NCI-H1092 (cell line): ENCODE results near the gene KCTD6.
A peak's percentile ranks its signal among the peaks of the same experiment; 100 is the strongest.

ENCODE experiments used
- DNase-seq: peaks from one replicate; lab custom pipeline; 2025; lab: John Stamatoyannopoulos, UW

Gene KCTD6

DNA sequence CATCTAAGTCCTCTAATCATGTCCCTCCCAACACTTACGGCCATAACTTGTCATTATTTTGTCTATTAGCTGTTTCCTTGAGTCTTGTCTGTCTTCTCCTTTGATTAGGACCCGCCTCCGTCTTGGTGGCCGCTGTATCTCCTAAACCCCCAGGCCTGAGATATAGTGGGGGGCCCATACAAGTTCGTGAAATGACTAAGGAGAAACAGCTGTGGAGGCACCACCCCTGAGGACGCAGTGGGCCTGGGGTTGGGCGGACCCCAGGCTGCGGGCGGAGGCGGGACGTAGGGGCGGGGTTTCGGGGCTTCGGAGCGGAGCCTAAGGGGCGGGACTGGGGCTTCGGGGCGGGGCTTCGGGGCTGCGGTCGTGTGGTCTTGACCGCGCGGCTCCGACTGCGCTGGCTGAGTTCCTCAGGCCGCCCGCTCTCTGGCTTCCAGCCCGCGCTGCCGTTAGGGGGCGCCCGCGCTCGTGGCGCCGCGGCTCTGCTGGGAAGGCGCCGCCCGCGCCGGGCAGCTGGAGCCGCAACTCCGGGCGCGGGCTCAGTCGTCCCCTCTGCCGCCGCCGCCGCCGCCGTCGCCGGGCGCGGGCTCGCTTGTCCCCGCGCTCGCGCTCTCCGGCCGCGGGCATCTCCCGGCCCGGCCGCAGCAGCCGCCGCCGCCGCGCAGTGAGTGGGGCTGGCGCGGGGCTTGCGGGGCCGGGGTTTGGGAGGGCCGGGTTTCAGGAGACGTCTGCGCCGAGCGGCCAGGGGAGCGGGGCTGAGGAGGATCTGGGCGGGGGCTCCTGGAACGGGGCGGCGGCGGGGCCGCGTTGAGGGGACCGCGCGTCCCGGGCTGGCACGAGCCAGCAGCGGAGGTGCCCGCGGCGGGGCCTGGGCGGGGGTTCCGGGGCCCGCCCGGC, at the start of gene KCTD6:
TSS of gene KCTD6 (plus strand) at position 591 of the 897 bp plus-strand sequence. CDS start 6,660 bp downstream, outside the sequence.
- peak; percentile 71 for DNase-seq

DNA sequence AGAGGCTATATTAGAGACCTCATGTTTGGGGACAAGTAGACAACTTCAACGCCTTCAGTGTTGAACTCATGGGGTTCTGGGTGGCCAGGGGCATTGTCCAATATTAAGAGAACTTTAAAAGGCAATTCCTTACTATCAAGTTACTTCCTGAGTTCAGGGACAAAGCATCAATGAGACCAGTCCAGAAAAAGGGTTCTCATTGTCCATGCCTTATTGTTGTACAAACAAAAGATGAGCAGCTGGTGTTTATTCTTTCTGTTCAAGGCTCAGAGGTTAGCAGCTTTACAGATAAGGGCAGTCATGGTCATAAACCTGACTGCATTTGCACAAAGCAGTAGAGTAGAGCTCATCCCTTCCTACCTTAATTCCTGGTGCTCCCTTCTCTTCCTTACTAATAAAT, 39.7 kb upstream of the KCTD6 start:
- peak; percentile 20 for DNase-seq

DNA sequence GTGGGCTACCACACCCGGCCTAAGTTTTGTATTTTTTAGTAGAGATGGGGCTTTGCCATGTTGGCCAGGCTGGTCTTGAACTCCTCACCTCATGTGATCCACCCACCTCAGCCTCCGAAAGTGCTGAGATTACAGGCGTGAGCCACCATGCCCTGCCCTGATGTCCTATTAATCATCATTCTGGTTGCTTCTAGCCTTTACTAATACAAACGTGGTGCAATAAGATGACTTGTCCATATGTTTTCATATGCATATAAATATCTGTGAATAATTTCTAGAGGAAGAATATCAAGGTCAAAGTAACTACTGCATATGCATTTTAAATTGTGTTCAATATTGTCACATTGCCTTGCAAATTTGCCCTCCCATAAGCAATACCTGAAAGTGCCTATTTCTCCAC, 32.7 kb upstream of the KCTD6 start:
- no peak for DNase-seq

DNA sequence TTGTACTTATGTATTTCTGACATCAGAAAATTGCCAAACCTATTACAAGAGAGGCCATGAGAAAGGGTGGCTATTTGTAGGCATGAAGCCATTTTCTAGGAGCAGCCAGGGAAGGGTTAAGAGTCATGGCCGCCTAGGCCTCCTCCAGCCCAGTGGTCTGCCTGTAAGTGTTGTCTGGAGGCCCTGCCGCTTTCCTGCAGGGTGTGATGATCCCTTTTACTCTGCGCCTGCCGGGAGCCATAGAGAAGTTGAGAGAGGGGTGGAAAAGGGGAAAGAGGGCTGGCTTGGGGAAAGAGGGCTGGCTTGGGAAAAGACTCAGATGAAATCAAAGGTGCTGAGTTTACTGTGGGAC, 29.1 kb upstream of the KCTD6 start:
- DNase-seq, result no peak

DNA sequence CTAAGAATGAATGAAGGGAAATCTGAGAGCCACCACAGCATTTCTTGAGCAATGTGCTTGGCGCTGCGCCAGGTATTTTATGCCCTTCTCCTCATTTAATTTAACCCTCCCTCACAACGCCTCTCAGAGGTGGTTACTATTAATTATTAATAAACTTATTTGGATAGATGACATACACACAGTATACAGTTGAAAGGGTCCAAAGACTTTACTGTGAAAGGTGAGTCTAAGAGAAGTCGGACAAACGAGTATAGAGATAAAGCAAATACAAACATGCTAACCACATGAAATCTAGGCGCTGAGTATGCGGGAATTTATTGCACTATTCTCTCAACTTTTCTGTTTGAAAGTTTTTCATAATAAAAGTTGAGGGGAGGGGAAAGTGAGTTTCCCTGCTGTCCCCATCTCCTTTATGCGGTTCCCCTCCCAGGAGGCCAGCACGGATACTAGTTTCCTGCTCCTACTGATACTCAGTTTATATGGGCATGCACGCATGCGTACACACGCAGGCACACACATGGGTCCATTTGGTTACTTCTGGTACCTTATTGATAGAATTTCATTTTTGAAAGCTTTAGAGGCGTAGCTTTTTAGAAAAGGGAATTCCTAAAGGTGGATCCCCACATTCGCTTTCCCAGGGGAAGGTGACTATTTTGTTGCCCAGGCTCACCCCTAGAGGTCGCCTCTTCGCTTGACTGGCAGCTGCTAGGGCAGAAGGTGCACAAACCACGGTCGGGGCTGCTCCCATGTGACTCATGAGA, 28.5 kb upstream of the KCTD6 start:
- DNase-seq, result peak; percentile 9

DNA sequence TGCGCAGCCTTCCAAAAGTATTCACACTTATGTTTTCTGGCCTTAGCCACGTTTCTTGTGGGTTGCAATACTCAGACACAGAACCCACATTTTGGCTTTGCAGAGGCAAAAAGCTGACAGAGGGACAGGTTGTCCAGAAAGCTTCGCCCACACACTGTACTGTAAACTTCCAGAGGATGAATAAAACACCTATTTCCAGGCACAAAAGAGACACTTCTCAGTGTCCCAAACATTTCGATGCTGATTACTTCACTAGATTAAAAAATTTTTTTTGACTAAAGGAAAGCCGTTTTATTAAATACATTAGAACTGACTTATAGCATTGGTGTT, 28.0 kb upstream of the KCTD6 start:
- DNase-seq, result no peak

DNA sequence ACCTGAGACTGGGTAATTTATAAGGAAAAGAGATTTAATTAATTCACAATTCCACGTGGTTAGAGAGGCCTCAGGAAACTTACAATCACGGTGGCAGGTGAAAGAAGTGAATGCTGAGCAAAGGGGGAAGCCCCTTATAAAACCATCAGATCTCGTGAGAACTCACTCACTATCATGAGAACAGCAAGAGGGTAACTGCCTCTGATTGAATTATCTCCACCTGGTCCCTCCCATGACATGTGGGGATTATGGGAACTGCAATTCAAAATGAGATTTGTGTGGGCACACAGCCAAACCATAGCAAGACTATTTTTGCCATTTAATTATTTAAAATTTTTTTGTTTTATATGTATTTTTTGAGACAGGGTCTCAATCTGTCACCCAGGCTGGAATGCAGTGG, 27.0 kb upstream of the KCTD6 start:
- no peak for DNase-seq

DNA sequence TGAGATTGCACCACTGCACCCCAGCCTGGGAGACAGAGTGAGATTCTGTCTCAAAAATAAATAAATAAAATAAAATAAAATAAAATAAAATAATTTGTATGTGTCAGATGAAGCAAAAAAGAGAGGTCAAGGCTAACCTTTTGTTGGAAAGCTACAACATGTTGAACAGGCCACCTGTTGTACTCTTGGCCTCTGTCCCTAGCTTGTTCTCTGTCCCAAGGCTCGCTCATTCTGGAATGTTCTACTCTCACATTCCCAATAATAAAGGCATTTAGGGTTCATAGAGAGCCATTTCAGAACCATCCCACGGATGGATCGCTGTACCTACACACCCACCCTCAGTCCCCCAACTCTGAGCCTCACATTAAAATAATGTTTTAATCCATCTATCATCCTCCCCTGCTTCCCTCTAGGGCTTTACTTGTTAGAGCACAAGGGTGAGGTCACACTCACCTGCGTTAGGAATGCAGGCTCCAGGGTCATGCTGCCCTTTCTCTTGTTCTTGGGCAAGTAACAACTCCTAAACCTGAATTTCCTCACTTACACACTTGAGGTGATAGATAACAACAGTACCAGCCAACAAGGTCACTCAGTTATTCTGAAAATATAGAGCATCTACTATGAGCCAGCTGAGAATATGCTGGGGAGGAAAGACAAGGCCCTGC, 24.9 kb upstream of the KCTD6 start:
- DNase-seq, result no peak

DNA sequence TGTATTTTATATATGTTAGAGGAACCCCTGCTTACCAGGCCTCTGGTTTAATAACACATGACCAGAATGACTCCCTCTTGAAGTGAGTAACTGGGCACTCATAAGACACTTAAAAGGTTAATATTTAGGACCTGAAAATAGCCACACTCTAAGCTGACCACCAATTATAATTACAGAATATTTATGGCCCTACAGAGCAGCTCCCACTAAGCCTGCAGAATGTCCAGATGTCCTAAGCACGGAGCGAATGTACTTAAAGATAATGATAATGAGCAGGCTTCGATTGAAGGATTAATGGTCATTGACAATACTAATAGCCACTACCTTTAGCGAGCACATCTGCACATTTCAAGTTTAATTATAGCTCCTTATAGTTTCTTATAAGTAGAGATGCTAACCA, 22.8 kb upstream of the KCTD6 start:
- DNase-seq, result no peak

DNA sequence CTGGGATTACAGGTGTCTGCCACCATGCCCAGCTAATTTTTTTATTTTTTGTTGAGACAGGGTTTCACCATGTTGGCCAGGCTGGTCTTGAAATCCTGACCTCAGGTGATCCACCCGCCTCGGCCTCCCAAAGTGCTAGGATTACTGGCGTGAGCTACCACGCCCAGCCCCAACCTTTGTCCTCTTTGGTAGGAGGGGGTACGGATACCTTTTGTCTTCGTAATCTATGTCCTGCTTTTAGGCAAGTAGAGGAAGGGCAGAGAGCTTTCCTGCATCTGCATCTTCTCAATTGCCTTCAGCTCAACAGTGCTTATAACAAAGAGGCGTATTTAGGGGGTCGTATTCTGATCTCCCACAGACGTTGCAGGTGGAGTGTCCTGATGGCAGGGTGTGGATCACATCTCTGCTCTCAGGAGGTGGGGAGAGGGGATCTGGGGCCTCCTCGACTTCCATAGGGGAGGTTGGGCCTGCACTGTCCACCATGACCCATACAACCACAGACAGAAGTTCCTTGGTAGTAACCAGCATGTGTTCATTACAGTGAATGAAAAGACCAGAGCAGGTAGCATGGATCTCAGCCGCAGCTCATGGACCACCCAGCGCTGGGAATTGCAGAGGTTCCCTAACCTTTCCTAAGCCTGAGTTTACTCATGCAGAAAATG, 21.4 kb upstream of the KCTD6 start:
- no peak for DNase-seq

DNA sequence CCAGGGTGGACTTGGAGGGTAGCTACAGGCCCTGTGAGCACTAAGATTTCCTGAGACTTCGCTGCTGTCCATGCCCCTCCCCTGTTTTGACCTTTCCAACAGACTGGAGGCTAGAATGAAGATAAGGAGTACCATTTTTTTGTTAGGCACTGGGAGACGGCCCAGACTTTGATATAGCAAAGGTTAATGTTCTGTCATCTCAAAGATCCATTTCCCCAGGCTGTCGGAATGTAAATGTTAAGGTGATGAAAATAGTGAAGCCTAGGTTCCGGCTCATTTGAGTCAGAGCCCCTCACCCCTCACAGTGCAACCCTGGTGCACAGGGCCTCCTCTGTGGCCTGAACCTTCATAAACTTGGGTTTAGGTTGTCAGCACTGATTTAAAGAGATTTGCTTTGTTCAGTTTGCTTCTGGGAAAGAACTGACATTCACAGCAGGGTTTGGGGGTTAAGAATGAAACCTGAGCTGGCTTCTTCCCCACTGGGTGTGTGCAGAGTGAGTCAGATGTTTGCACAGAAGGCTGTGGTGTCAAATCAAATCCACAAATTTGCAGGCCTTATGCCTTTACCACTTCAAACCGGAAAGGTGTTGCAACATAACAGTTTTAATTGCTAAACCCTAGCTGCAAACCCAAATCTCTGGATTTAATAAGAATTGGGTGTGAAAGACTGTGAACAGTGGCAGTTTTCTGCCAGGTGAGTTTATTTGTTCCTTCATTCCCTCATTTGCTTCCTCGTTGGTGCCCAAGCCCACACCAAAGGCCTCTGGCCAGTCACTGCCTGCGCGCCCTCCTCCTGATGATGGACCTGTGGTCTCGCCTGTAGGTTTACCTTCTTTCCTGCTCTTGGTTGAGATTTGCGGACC, 20.6 kb upstream of the KCTD6 start:
- peak; percentile 69 for DNase-seq

DNA sequence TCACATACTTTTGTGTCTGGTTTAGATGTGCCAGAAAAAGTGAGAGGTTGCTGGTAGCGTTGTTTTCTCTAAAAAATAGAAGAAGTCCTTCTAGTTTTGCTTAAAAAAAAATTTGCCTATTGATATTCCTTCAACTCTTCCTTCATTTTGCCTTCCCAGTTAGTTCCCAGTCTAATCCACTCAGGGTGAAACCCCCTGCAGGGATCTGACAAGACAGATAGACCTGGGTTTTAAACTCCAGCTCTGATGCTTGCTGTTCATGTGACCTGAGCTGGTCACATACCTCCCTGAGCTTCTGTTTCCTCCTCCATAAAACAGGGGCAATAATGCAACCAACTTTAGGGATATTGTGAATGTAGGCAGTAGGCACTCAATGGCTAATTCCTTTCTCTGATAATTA, 18.6 kb upstream of the KCTD6 start:
- no peak for DNase-seq

DNA sequence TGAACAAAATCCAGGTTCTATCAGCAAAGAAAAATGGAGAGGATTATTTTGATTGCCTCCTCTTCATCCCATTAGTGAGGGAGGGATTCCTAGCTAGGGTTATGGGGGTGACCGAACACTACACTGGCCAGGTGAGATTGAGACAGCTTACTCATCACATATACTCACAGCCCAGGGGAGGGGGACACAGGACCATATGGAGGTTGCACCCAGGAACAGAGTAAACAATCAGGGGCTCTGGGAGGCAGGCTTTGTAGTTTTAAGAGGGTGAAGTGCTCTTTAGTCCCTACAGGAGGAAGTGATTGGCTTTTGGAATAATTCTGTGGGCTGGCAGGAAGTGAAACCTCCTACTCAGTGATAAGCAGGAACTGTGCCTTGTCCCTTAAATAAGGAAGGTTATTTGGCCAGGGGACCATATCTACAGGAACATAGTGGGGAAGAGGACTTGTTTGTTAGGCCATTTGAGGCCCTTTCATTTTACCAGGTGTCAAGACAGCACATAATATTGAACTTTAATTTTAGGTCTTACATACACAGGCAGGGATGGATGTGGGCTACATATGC, 17.5 kb upstream of the KCTD6 start:
- DNase-seq, result no peak

DNA sequence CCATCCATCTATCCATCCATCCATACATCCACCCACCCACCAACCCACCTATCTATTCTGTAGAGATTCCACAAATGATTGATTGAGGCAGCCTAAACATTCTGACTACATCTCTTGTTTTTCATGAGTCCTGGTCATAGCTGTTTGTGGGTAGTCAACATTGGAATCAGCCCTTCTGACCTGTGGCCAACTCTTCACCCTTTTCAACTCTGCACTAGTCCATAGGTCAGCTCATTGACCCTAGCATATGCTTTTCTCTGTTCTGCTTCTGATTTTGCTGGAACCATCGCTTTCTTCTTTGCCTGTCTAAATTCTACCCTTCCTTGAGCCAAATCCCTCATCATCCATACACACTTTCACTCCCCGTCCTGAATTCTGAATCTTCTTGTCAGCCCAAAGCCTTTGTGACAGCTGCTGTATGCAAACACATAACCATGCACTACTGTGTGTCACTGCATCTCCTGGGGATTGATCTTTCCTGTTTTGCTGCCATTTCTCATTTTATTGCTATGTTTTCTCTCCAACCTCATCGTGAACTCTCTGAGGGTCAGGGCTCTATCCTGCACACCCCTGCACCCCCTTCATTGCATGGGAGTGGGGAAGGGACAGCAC, 16.8 kb upstream of the KCTD6 start:
- no peak for DNase-seq

DNA sequence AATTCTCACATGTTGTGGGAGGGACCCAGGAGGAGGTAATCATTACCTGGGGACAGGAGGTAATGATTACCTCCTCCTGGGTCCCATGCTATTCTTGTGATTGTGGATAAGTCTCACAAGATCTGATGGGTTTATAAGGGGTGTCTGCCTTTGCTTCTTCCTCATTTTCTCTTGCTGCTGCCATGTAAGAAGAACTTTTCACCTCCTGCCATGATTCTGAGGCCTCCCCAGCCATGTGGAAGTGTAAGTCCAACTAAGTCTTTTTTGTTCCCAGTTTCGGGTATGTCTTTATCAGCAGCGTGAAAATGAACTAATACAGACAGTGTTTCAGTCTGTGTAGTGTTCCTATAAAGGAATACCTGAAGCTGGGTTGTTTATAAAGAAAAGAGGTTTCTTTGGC, 13.1 kb upstream of the KCTD6 start:
- no peak for DNase-seq

DNA sequence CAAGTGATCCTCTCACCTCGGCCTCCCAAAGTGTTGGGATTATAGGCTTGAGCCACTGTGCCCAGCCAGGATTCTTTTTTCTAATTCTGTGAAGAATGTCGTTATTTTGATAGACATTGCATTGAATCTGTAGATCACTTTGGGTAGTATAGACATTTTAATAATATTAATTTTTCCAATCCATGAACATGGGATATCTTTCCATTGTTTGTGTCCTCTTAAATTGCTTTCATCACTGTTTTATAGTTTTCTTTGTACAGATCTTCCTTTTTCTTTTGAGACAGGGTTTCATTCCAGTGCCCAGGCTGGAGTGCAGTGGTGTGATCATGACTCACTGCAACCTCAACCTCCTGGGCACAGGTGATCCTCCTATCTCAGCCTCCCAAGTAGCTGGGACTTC, 11.6 kb upstream of the KCTD6 start:
- no peak for DNase-seq

DNA sequence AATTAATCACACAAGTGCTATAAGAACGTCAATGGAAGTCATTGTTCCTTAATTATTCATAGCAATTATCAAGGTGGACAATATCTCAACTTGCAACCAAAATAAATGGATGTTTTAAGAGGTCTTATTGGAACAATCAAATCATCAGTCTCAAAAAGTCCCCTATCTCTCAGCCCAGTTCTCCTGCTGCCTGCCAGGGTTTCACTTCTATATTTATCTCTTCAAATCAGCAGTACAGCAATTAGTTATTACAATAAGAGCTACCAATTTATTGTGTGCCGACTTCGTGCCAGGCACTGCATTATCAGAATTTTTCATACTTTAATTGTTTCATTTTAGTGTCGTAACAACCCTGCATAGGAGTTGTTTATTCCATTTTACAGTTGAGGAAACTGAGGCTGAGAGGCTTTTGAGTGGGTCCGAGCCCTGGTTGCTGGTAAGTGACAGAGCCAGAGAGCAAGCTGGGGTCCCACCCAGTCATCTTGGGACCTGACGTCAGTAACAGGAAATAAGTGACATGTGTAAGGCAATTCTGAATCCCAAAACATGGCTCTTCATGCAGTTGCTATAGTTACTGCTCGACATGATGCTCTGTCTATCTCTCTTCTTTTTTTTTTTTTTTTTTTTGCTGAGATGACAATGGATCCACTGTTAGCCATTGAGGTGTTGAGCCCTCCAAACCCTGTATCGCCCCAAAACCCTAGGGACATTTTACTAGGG, 8.8 kb upstream of the KCTD6 start:
- DNase-seq, result no peak

DNA sequence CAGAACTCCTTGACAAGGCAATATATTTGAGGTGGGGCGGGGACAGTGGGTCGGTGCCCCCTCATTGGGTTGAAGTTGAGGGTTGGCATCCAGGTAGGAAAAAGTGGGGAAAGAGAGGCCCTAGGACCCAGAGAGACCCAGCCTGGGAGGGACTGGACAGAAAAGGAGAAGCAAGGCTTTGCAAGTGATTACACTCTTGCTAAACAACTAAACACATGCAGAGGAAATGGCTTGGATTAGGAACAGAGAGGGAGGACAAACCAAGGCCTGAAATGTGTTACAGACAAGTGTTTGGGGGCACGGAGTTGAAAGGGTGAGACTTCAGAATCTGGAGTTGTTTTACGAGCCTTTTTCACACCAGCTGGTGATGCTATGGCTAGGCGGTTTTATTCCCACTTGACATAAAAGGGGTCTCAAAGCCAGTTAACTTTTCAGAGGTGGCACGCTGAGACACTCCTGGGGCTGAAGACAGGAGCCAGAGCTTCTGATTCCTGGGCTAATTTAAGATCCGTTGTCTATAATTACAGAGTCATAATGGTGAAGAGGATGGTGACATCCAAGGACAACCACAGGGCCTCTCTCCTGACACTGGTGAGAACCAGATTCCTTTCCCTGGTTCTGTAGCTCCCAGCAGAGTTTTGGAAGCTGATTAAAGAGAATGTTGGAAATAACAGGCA, 7.7 kb upstream of the KCTD6 start:
- no peak for DNase-seq

DNA sequence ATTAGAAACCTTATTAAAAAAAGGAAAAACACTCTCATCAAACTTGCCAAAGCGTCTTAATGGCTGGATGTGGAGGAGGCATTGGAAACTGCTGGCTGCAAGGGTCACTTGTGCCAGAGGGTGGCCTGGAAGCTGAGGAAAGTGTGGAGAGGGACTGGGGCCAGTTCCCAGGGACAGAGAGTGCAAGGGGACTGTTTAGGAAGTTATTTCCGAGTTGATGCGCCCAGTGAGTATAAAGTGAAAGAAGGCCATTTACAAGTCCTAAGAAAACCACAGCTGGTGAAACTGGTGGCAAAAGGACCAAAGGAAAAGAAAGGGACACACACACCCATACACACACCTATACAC, 7.2 kb upstream of the KCTD6 start:
- DNase-seq, result no peak
